ENCODE results near the gene MAB21L2.

The MAB21L2 gene

DNA sequence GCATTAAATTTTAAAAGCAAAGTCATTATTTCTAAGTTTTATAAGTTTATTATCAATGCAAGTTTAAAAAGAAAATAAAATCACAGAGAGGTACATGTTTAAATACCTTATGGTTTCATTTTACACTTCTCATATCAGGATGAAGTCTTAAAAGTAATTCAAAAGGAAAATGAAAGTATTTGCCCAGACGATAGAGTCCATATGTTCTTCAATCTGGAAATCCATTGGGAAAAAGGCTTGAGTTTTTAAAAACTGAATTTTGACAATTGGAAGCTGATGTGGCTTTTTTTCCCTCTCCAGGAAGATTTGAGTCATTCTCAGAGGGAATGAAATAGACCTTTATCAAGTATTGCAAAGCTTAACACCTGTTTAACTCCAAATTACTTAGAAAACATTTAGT lies 37.1 kb downstream of the MAB21L2 start:
- DNase-seq (ENCODE audit: low read depth in 2 of 2), result no peak

GRCh38 chr4:150624055-150624454 lies 42.1 kb downstream of the MAB21L2 start:
- no peak for DNase-seq (ENCODE audit: low read depth in 2 of 2)

DNA sequence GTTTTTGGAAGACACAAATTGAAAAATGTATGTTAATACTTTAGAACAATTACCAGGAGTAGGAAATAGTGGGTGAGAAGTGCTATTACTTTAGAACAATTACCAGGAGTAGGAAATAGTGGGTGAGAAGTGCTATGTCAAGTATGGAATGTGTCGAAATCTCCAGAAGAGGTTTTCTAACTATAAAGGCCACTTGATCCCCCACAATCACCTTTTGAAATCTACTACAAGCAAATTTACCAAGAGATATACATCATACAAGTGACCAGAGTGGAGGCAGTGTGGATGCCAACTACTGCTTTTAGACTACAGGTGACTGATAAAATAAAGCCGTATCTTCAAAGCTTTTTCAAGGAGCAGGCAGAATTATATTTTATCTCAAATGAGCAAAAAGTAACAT lies 43.1 kb downstream of the MAB21L2 start:
- no peak for DNase-seq (ENCODE audit: low read depth in 2 of 2)

DNA sequence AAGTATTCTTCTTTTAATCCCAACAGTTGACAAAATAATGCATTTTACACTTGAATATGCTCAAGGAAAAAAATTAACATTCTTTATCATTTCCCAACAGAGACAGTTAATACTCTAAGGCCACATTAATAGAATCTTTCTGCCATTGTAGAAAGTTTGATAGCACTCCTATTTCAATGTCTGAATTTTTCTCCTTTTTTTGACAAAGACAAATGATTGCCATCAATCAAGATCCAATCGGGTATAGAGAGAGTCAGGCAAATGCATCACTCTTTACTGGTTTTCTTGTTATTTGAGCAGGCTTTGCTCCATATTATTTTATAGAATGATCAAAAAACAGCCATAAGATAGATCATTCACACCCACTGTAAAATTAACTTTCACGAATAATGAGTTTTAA lies 46.1 kb downstream of the MAB21L2 start:
- no peak for DNase-seq (ENCODE audit: low read depth in 2 of 2)

- DNase-seq (ENCODE audit: low read depth in 2 of 2), result no peak
These were observed 50.7 kb downstream of the MAB21L2 start for GRCh38 chr4:150632639-150633038.

Data from stimulated activated CD8-positive, alpha-beta memory T cell treated with anti-CD3 and anti-CD28 coated beads, Interleukin-15, amount 100 ng/mL, for 48 hours (primary cell).